HG02943 (cell line): Measurements from ENCODE around the gene CCNF.

Experiments
- ATAC-seq: cut with Tn5 transposase; IDR thresholded peaks from one replicate; pipeline ENCODE4 v1.9.1; 2021; ENCODE audit warnings: mild to moderate bottlenecking, low read depth, moderate library complexity; ENCODE audit not compliant: unreplicated experiment

The CCNF gene

DNA sequence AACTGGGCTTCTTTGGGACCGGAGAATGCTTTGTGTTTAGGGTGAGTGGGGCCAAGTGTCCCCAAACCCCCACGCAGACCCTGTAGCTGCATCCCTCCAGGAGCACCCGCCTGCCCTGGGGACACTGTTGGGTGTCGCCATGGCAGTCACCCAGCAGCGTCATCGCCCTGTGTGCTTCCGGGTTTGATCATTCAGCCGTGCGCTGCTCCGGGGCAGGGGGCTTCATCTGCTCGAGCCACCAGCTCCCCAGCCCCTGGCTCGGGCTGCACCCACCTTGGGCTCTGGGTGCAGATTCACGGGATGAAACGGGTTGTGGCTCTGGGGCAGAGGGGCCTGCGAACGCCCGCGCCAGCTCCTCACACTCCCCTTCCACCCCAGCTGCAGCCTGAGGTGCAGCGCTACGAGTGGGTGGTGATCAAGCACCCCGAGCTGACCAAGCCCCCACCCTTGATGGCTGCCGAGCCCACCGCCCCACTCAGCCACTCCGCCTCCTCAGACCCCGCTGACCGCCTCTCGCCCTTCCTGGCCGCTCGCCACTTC lies 70.7 kb downstream of the CCNF start:
- no peak for ATAC-seq

- no peak for ATAC-seq
Measured at GRCh38 chr16:2500430-2500917, 71.2 kb downstream of the CCNF start.

- ATAC-seq, result no peak
Measured at GRCh38 chr16:2500918-2501750, 71.9 kb downstream of the CCNF start.

- no peak for ATAC-seq
Measured at GRCh38 chr16:2501946-2502895, 73.0 kb downstream of the CCNF start.

DNA sequence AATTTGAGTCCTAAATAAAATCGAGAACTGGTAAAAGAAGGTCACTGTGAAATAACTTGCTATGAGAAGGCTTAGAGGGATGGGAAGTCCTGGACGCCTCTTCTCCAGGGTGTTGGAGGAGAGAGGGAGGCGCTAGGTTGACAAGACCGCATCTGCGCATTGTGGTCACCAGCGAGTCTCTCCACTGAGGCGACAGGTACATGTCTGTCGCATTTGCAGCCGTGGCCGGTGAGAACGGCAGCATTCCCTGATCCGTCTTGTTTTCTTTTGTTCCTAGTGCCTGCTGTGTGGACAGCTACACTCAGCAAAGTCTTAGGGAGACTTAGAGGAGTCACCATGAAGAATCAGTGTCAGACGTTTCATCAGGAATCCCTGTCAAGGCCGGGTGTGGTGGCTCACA lies 76.4 kb downstream of the CCNF start:
- no peak for ATAC-seq

DNA sequence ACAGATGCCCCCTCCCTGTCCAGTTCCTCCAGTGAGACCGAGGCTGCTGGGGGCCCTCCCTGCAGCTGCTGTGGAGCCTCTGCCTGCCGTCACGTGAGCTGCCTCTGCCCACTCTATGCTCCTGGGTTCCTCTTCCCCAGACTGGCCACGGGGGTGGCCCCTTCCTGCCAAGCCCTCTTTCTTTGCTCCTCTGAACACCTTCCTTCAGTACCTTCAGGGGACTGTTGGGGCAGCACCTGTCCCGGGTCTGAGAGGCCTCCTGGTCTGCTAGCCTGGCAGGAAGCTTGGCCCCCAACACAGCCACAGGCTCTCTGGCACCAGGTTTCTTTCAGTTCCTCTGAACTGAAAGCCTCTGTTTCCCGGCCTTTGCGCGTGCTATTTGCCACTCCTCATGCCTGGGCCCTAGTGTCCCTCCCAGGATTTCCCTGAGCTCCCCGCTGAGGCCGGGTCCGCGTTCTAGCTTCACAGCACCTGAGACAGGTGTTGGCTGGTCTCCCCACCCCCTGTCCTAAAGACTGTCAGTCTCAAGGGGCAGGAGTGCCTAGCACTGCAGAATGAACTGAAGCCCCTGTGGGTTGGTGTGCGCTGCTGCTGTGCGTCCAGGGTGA lies 77.9 kb downstream of the CCNF start:
- no peak for ATAC-seq

- no peak for ATAC-seq
Measured at GRCh38 chr16:2507665-2508064, 78.4 kb downstream of the CCNF start.
